HFF-Myc (cell line): ENCODE measurements around the gene ZRANB1.

Source experiments
- DNase-seq: peaks from one replicate; pipeline ENCODE4 v3.0.0-alpha.2; 2011; ENCODE audit warnings: low read depth; ENCODE audit errors: extremely low read depth
- H3K4me3 ChIP-seq: replicated peaks from 2 replicates; pipeline ENCODE4 v1.5.1; 2011; ENCODE audit warnings: low read depth, mild to moderate bottlenecking, control low read depth, low read length
- TF ChIP-seq, protein P1 (sequence below): IDR thresholded peaks from 2 replicates; pipeline ENCODE4 v1.5.1; 2012; ENCODE audit warnings: mild to moderate bottlenecking, low read depth, low read length, control low read depth; ENCODE audit errors: missing control alignments

Gene ZRANB1

DNA sequence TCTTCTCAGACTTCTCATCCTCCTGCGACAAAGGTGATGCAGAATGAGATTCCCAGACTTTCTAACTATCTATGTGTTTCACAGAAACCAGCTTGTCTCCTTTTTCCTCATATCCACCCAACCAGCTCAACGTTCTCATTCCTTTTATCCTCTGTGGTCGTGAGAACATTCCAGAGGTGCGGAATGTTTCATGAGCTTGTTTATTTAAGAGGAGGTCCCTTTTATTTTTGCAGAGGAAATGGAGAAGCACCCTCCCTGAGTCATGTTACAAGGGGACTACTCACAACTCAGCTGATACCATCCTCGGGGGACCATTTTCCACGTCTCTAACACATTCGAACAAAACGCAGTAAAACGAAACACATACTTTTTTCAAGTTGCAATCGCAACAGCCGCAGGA is 93.2 kb downstream of the ZRANB1 start:
- peak overlapping the region; percentile 4; the same call in 1 of the 2 replicates for H3K4me3 ChIP-seq
- peak; percentile 53 for DNase-seq
- TF ChIP-seq, protein P1, sequence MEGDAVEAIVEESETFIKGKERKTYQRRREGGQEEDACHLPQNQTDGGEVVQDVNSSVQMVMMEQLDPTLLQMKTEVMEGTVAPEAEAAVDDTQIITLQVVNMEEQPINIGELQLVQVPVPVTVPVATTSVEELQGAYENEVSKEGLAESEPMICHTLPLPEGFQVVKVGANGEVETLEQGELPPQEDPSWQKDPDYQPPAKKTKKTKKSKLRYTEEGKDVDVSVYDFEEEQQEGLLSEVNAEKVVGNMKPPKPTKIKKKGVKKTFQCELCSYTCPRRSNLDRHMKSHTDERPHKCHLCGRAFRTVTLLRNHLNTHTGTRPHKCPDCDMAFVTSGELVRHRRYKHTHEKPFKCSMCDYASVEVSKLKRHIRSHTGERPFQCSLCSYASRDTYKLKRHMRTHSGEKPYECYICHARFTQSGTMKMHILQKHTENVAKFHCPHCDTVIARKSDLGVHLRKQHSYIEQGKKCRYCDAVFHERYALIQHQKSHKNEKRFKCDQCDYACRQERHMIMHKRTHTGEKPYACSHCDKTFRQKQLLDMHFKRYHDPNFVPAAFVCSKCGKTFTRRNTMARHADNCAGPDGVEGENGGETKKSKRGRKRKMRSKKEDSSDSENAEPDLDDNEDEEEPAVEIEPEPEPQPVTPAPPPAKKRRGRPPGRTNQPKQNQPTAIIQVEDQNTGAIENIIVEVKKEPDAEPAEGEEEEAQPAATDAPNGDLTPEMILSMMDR = no peak

DNA sequence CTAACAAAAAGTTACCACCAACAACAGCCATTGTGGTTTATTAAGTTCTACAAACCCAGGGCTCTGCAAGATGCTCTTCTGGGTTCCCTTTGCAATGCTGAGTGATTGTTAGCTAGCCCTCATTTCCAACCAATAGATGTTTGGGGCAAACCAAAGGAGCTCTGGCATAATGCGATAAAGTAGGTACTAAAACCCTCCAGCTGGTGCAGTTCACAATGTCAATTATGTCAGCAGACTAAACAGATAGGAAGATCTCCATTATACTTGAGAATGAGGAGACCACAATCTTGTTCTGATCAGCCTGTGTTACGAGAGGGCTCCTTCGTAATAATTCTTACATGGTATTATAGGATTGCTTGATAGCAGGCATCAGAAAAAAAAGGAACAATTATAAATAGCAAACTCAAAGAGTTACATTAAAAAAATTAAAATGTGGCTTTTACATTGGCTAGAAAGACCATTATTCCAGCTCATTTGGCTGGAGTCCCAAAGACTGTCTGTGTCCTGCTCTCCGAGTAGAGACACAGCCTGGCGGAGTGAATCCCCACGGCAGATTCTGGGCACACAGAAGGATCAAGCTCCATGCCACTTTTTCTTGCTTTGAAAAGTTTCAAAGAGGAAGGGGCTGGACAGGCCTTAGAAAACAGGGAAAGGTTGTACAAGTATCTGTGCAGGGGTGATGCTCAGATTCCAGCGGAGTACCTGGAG is 93.8 kb downstream of the ZRANB1 start:
- DNase-seq = no peak
- TF ChIP-seq, protein P1 = no peak
- H3K4me3 ChIP-seq = peak overlapping the region; percentile 4; the same call in 1 of the 2 replicates

DNA sequence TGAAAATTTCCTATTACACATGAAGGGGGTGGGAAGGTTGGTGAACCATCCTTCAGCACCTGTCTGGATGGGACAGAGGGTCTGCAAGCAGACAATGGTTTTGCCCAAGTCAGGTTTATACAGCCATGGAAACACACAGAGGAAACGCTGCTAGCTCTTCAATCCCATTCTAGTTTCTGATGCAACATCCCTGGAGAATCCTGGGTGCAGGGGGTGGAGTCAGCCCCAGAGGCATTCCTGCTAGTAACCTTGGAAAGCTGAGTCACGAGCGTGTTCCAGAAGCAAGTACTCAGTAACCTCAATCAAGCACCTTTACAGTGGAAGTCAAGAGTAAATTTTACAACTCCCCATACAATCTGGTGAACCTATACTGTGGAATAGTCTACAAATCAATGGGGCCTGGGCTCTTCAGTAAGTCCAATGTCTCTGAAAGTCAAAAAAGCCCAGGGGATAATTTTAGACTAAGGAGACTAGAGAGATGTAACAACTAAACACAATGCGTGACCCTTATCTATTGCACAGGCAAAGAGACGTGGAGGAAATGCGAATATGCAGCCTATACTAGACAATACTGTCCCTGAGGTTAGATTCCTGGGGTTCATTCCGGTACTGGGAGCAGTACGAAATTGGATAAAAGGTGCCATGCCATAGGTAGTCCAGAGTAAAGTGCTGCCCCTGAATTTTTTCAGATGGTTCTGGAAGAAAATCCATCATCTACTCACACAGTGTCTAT is 95.4 kb downstream of the ZRANB1 start:
- DNase-seq = peak; percentile 37
- H3K4me3 ChIP-seq = no peak overlapping the region
- TF ChIP-seq, protein P1 = no peak
